ENCODE results near the gene SHROOM1.

SHROOM1 gene

GRCh38 chr5:132776131-132776937 is 54.1 kb downstream of the SHROOM1 start:
- peak; percentile 72 for DNase-seq

- DNase-seq: no peak
Measured at GRCh38 chr5:132775476-132775961, 54.9 kb downstream of the SHROOM1 start.

DNA sequence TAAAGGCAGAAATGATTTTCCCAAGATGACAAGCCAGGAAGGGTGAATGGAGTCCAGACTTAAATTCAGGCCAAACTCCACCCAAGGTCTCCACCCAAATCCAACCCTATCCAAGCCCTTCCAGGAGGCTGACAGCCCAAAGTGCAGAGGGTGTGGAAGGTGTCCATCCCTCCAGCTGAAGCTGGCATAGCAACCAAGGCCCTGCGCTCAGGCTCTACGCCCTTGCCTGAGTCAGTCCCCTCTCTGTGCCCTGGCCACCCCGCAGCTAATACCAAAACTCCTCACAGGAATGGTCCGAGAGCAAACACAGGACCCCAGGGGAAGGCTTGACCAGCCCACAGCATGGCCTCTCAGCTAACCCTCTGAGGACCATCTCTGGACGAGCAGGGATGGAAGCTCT is 55.6 kb downstream of the SHROOM1 start:
- no peak for DNase-seq

DNA sequence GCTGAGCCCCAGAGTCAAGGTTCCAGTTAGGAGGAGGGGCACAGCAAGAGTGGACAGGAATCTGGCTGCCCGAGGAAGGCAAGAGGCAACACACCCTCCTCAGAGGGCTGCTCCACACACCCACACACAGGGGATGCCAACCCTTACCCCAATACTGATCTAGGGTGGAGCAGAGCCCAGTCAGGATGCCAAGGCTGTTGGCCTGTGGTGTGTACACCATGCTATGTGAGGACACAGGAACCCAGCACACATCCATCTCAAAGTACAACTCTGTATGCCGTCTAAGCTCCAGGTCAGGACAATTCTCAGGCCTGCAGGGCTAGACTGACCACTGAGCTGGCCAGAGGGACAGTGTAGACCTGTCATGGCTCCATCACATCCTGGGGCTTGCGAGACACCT is 56.0 kb downstream of the SHROOM1 start:
- no peak for DNase-seq

GRCh38 chr5:132773601-132774355 is 56.7 kb downstream of the SHROOM1 start:
- DNase-seq: no peak

- DNase-seq: no peak
Measured at GRCh38 chr5:132773114-132773513, 57.3 kb downstream of the SHROOM1 start.

- DNase-seq: no peak
Measured at GRCh38 chr5:132772291-132773070, 58.0 kb downstream of the SHROOM1 start.
